Type B pancreatic cell (in vitro differentiated cells): ENCODE data around the gene FCN2. TPM values are rescaled to one million over a fixed set of nuclear protein-coding genes. Genes with fewer than 3 reads are reported as not detected.
A peak's percentile ranks its signal among the peaks of the same experiment; 100 is the strongest.

ENCODE experiments used
- DNase-seq: peaks from one replicate; pipeline ENCODE4 v3.0.0; 2021; ENCODE audit warnings: mixed read lengths; ENCODE audit not compliant: unreplicated experiment; ENCODE audit errors: extremely low spot score
- H3K27ac Mint-ChIP-seq: 2 replicates; pipeline ENCODE4 v1.8.0; 2021; ENCODE audit warnings: mild to moderate bottlenecking, mixed read lengths
- H3K27me3 Mint-ChIP-seq: 2 replicates; pipeline ENCODE4 v1.8.0; 2021; ENCODE audit warnings: mixed read lengths
- H3K36me3 Mint-ChIP-seq: 2 replicates; pipeline ENCODE4 v1.8.0; 2021; ENCODE audit warnings: mixed read lengths
- H3K4me1 Mint-ChIP-seq: one replicate; pipeline ENCODE4 v1.8.0; 2021; ENCODE audit warnings: mixed read lengths; ENCODE audit not compliant: unreplicated experiment
- H3K4me3 Mint-ChIP-seq: 2 replicates; pipeline ENCODE4 v1.8.0; 2021; ENCODE audit warnings: mild to moderate bottlenecking, mixed read lengths
- H3K9me3 Mint-ChIP-seq: 2 replicates; pipeline ENCODE4 v1.8.0; 2021; ENCODE audit warnings: mixed read lengths
- CTCF ChIP-seq: fragments of 200-600 bp; sonication (generic); conservative IDR thresholded peaks from 2 replicates; pipeline ENCODE4 v1.5.0; 2021; ENCODE audit warnings: antibody characterized with exemption, mild to moderate bottlenecking
- microRNA-seq: library from miRNA; unstranded; fragments of <30 nt; microRNA quantifications from one replicate; pipeline ENCODE4, GENCODE V29; 2020
- total RNA-seq: library from RNA; stranded (reverse); gene quantifications from 2 replicates; pipeline ENCODE4 v1.2.1, GENCODE V29; 2021; ENCODE audit warnings: low replicate concordance

Gene FCN2
- total RNA-seq, 1 donor from 2014 or later = not detected

GRCh38 chr9:134932606-134933005 is 52.0 kb downstream of the FCN2 start:
- Mint-ChIP-seq H3K4me3 (no peak overlapping the region), H3K4me1 (peaks cover 16% of the 10 kb centered on the region), H3K36me3 (no peaks in the 10 kb centered on the region), H3K27ac (no peak overlapping the region), H3K27me3 (peaks cover 48% of the 10 kb centered on the region), H3K9me3 (no peaks in the 10 kb centered on the region)
- TF ChIP-seq CTCF = no peak
- no peak for DNase-seq

DNA sequence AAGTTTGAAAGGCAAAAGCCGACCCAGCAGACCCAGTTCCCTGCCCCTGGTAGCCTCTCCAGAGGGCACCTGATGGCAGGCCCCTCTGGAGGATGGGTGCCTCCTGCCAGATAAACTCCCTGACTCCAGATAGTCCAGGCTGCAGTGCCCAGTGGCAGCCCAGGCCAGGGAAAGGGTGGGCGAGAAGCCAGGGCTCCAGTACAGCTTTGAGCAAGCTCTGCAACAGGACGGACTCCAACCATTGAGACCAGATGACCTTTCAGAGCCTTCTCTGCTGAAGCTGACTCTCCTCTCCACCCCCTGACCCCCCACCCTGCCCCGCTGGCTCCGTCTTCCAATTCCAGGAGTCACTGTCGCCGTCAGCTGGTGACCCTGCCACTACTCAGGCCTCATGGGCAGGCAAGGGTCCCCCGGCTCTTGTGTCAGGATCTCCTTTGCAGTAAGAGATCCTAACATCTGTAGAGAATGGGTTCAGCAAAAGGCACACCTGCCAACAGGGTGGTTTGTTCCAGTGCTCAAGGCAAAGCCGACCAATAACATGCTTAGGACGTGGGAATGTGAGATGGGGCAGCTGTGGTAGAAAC is 52.6 kb downstream of the FCN2 start:
- TF ChIP-seq CTCF = no peak
- Mint-ChIP-seq H3K27me3 (peaks cover 48% of the 10 kb centered on the region), H3K9me3 (no peaks in the 10 kb centered on the region), H3K36me3 (no peaks in the 10 kb centered on the region), H3K4me3 (no peak overlapping the region), H3K27ac (no peak overlapping the region), H3K4me1 (peaks cover 16% of the 10 kb centered on the region)
- no peak for DNase-seq

- H3K27ac Mint-ChIP-seq = peak overlapping the region; percentile 13
- peaks cover 16% of the 10 kb centered on the region for H3K4me1 Mint-ChIP-seq
- no peak for TF ChIP-seq CTCF
- no peak for DNase-seq
- no peaks in the 10 kb centered on the region for H3K9me3 Mint-ChIP-seq
- no peaks in the 10 kb centered on the region for H3K36me3 Mint-ChIP-seq
- H3K27me3 Mint-ChIP-seq = peaks cover 51% of the 10 kb centered on the region
- H3K4me3 Mint-ChIP-seq = no peak overlapping the region
These were observed 54.5 kb downstream of the FCN2 start for GRCh38 chr9:134935056-134935640.

DNA sequence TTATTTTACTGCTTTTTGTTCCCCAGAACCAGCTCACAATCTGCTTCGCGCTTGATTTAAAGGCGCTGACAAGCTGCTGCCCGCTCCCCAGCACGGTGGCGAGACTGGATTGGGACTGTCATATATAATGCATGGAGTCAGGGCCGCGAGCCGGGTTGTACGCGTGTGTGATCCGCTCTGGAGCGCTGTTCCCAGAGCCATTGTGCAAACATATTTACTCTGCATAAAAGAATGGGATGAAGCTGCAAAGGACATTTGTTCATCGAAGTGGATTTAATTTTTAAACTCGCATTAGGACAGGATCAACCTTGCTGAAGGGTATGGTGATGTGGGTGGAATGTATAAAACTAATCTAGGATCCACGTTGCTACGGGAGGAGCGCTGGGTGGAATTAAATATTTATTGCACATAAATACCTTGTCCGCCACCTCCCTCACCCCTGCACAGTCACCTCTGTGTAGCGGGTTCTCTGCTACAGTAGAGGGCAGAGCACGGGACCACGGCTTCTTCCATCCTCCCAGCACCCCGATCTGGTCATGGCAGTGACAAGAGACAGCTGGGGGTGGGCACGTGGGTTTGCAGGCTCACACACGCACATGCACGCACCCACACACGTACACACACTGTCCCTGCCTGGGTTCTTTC is 55.2 kb downstream of the FCN2 start:
- Mint-ChIP-seq H3K4me1 (peaks cover 16% of the 10 kb centered on the region), H3K27me3 (peaks cover 48% of the 10 kb centered on the region), H3K36me3 (no peaks in the 10 kb centered on the region), H3K4me3 (peak overlapping the region; percentile 20), H3K27ac (no peak overlapping the region), H3K9me3 (no peaks in the 10 kb centered on the region)
- TF ChIP-seq CTCF = no peak
- no peak for DNase-seq

DNA sequence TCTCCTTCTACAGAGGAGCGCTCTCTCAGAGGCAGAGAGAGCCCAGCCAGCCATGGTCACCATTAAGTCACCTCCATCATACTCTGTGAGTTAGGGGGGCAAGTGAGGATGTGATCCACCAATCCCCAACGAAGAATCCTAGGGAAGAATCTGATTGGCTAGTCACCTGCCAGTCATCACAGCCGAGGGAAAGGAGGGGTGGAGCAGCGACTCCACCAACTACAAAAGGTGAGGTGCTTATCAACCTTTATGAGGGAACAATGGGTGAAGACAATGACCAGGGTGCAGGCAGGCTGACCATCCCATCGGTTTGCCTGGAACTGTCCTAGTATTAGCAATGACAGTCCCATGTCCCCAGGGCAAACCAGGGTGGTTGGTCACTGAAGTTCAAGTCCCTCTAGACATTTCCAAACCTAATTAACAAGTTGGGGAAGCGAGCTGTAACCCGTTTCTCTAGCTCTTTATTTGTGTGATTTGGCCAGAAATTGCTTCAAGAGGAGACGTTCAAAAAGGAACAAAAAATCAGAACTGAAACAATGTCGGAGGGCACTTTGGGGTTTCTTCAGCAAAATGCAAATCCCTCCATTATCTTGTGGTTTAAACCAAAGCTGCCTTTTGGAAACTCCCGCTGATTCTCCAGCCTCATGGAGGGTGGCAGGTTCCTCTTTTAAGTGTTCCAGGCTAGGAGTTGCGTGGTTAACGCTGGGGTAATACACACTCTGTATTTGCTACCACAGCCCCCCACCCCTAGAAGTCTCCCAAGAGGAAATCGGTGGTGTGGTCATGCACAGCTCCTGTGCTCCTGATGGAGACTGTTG is 55.9 kb downstream of the FCN2 start:
- H3K27ac Mint-ChIP-seq = no peak overlapping the region
- no peaks in the 10 kb centered on the region for H3K9me3 Mint-ChIP-seq
- no peaks in the 10 kb centered on the region for H3K36me3 Mint-ChIP-seq
- no peak for TF ChIP-seq CTCF
- DNase-seq = no peak
- no peak overlapping the region for H3K4me3 Mint-ChIP-seq
- peaks cover 16% of the 10 kb centered on the region for H3K4me1 Mint-ChIP-seq
- H3K27me3 Mint-ChIP-seq = peaks cover 52% of the 10 kb centered on the region

Small RNAs within 50 kb of the gene (microRNA-seq; reads per million reads assigned to microRNA genes)
- gene MIR3689A (not detected), gene MIR3689B (not detected), gene MIR3689C (not detected), gene MIR3689D1 (not detected), gene MIR3689D2 (not detected), gene MIR3689E (not detected), gene MIR3689F (not detected)

Other genes starting within 250 kb of the FCN2 start
- gene COL5A1, start 239.0 kb upstream of the FCN2 start, total RNA-seq = 16.1 and 112 TPM in 2 replicates
- gene FCN1, start 37.1 kb downstream of the FCN2 start, total RNA-seq = not detected in 2 replicates
- 8.0 and 9.7 TPM in 2 replicates for gene OLFM1, start 206.9 kb downstream of the FCN2 start, total RNA-seq